ENCODE measurements around the gene DUSP7. TPM values are rescaled to one million over a fixed set of nuclear protein-coding genes. Genes with fewer than 3 reads are reported as not detected.
A peak's percentile ranks its signal among the peaks of the same experiment; 100 is the strongest.

The DUSP7 gene
- total RNA-seq, 1 experiment from 2014 or later: 14.0 TPM

GRCh38 chr3:52029053-52029452, 27.3 kb downstream of the DUSP7 start:
- no peak for DNase-seq (ENCODE audit: low read depth)

DNA sequence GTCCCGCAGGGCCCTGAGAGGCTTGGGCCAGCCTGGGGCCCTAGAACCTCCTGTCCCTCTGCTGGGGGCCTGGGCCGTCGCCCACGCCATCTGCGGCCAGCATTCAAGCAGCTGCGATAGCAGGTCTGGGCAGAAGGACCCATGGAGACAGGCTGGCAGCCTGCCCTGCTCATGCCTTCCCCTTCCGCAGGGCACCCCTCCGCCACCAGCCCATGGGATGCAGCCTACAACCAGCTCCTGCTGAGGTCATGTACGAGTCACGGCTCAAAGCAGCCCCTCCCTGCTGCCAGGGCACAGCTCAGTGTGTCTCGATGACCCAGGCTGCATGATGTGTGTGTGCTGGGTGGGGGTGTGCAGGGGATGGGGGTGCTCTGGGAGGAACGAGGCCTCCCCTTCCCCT, 27.8 kb downstream of the DUSP7 start:
- DNase-seq (ENCODE audit: low read depth): no peak

DNA sequence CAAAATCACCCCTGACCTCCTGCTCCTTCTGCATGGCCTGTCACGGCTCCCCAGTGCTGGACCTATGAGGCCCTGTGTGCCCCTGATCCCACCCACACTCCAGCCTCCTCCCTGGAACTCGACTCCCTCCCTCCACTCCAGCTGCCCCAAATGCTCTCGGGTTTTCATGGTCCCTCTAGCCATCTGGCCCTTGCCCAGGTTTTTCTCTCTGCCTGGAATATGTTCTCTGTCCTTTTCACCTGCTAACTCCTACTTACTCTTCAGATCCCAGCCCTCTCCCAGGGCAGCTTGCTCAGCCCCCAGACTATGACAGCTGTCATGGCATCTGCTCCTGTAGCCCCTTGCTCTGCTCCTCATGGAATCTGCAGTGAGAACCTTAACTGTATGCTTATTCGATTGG, 30.3 kb downstream of the DUSP7 start:
- DNase-seq (ENCODE audit: low read depth): no peak

GRCh38 chr3:52025453-52025852, 30.9 kb downstream of the DUSP7 start:
- no peak for DNase-seq (ENCODE audit: low read depth)

- no peak for DNase-seq (ENCODE audit: low read depth)
Measured at GRCh38 chr3:52024765-52025452, 31.5 kb downstream of the DUSP7 start.

- no peak for DNase-seq (ENCODE audit: low read depth)
Measured at GRCh38 chr3:52023860-52024764, 32.3 kb downstream of the DUSP7 start.

- no peak for DNase-seq (ENCODE audit: low read depth)
Measured at GRCh38 chr3:52023101-52023770, 33.1 kb downstream of the DUSP7 start.

DNA sequence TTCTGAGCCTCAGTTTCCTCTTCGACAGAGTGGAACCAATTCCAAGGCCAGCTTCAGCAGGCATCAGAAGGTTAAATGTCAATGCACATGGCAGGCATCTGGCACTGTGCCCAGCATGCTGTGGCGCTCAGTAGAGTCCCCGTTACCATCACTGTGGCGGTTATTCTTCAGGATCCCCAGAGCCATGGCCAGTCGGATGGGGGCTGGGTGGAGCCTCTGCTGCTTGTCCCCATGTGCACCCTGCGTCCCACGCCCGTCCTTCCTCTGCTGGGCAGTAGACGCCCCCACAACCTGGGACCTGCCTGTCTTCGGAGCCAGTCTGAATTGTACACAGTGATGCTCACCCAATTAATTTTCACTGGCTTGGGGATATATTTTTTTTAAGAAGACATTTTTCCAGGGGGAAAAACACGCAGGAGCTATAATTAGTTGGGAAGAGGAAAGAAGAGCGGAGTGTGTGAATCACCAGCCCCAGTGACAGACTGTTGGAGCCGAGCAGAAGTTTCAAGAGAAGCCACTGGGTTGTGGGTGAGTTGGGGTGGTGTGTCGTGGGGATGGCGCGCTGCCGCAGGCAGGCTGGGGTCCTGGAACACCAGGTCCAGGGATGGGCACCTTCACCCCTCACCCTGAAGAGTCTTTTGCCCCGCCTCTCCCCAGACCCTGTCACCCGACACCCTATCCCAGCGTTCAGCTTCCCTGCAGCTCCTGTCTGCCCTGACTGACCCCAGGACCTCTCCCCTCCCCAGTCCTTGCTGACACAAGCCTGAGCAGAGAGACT, 33.9 kb downstream of the DUSP7 start:
- no peak for DNase-seq (ENCODE audit: low read depth)

DNA sequence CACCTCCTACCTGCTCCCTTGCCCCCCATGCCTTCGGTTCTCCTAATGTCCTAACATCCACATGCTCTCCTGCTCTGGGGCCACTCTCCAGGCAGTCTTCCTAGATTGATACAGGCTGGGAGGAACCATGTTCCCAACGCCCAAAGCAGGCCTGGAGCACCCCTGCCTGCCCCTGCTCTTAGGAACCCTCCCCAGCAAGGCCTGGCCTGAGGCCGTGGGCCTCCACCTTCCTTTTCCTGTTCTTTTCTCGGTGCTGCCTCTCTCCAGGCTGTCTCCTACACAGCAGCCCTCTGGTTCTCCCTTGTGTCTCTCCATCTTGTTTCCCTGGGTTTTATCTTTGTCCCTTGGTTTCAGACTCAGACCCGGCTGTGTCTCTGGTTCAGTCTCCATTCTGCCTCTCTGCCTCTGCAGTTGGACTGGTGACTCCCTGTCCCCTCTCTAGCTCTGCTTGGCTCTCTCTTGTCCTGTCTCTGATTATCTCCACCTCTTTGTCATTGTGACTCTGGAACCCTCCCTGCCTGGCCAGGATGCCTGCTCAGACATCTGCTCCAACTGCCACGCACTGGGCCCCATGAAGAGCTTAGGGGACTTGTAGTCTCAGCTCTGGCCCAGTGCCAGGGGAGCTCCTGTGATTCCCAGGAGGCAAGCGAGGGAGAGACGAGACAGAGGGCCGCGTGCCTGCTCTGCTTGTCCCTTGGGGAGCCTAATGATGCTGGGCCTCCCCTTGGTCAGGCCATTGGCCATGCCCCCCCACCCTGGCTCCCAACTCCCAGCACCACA, 34.7 kb downstream of the DUSP7 start:
- DNase-seq (ENCODE audit: low read depth): no peak

DNA sequence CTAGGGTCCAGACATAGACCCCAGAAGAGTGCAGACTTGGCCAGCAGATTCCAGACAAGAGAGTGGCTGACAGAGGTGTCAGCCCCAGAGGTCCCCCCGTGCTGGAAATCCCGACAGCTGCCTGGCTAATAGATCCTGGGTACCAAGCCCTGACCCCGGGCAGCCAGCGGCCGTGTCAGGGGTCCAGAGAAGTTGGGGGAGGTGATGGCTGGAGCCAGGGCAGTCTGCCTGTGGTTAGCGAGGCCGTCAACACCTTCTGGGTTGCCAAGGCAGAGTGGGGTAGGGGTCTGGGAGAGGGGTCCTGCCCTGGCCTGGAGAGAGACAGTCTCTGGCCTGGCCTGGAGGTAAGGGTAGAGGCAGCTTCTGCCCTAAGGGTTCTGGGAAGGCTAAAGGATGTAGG, 35.6 kb downstream of the DUSP7 start:
- DNase-seq (ENCODE audit: low read depth): no peak

- no peak for DNase-seq (ENCODE audit: low read depth)
Measured at GRCh38 chr3:52019352-52020080, 36.9 kb downstream of the DUSP7 start.

DNA sequence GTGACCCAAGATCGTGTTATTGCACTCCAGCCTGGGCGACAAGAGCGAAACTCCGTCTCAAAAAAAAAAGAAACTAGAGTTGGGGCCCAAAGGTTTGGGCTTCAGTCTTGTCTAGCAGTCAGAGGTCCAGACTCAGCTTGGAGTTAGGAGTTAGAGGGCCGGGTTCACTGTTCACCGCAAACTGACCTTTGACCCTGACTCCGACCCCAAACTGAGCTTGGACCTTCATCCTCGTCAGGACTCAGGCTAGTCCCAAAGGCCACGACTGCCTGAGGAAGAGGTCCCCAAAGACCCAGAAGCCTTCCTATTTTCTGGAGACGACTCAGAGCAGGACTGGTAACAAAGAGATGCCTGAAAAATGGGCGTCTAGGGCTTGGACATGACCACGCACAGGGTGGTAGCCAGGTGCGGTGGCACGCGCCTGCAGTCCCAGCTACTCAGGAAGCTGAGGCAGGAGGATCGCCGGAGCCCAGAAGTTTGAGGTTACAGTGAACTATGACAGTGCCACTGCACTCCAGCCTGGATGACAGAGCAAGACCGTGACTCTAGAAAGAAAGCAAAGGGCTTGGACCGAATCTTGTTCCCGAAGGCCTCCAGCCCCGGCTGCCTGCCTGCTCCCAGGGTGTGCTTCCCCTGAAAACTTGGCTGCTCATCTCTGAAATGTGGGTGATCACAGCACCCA, 37.9 kb downstream of the DUSP7 start:
- no peak for DNase-seq (ENCODE audit: low read depth)

DNA sequence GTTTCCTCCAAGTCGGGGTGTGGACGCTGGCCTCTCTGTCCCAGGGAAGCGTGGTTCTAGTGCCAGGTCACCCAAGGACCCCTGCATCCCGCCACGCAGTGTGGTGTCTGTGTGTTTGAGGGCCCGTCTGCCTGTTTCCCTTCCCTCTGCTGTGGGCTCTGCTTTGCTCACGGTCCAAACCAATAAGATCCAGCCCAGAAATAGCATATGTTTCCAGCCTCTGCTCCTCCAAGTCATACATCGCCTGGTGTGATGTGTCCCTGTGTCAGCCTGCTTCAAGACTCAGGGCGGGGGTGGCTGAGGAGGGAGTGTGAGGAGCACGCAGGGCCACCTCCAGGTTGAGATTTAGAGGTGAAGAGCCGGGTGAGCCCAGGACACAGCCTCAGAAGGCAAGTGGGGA, 38.8 kb downstream of the DUSP7 start:
- no peak for DNase-seq (ENCODE audit: low read depth)

DNA sequence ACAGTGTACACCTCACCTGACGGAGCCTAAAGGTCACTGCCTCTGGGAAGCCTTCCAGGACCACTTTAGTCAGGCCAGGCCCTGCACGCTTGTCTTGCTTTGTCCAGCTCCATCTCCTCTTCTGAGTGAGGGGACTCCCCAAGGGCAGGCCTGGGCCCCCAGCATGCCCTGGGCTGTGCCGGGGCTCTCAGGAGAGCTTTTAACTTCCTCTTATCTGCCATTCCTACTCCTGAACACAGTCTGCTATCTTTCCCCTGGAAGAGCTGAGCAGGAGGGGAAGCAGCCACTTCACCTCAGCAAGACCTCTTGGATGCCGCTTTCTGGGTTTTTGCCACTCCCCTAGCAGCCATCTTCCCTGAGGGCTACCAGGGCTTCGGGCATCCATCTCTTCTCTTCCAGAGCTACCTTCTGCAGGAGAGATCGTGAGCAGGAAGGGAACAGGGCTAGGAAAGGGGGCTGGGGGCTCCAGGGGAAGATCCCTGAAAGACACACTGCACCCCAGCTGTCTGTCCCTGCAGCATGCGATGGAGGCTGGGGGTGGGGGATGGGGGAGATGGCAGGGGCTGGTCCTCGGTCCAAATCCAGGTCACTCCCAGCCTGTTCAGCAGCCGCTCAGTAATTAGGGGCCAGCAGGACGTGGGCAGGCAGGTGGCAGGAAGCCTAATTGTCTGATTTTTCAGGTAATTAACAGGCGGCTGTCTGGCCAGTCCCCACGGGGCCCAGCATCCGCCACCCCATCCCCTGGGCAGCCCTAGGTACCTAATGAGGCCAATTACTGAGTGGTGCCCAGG, 40.7 kb downstream of the DUSP7 start:
- no peak for DNase-seq (ENCODE audit: low read depth)

GRCh38 chr3:52014613-52015012, 41.8 kb downstream of the DUSP7 start:
- peak; percentile 18 for DNase-seq (ENCODE audit: low read depth)

- DNase-seq (ENCODE audit: low read depth): no peak
Measured at GRCh38 chr3:52013802-52014598, 42.4 kb downstream of the DUSP7 start.

DNA sequence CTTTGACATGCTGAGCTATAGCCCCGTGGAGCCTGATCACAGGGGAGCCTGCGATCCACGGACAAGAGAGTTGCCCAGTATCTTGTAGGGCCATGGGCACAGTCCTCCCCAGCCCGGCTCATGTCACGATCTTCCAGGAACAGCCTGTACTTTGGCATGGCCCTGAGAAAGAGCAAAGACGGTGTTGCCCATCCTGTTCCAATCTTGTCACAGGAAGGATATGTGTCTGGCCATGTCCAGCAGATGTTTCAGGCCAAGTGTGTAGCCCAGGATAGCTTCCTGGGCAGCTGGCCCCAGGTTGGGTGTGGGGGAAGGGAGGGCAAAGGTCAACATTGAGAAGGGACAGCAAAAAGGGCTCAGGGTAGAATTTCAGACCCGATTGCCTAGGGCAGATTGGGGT, 43.7 kb downstream of the DUSP7 start:
- no peak for DNase-seq (ENCODE audit: low read depth)

DNA sequence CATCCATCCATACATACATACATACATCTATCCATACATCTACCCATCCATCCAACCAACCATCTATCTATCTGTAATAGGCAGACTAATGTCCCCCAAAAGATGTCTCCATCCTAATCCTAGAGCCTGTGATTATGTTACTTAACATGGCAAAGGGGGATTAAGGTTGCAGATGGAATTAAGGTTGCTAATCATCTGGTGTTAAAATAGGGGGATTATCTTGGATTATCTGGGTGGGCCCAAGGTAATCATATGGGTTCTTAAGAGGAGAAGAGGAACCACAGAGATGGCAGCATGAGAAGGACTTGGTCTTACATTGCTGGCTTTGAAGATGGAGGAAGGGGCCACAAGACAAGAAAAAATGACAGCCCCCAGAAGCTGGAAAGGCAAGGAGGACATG, 45.9 kb downstream of the DUSP7 start:
- DNase-seq (ENCODE audit: low read depth): no peak
